Activated CD4-positive, alpha-beta memory T cell treated with anti-CD3 and anti-CD28 coated beads, Interleukin-2, amount 10 ng/mL, durations not matched to agents 7 days and 5 days (primary cell): ENCODE data around the gene TSPAN5. TPM values are rescaled to one million over a fixed set of nuclear protein-coding genes. Genes with fewer than 3 reads are reported as not detected.

Experiments
- CTCF ChIA-PET: fragments of 350-600 bp; sonication (Branson Sonifier 250); formaldehyde crosslinking; loops from one replicate; lab custom pipeline; 2021; ENCODE audit warnings: antibody characterized with exemption, inconsistent platforms; lab: Charles Lee
- POLR2A ChIA-PET: fragments of 350-600 bp; sonication (Branson Sonifier 250); formaldehyde crosslinking; loops from one replicate; lab custom pipeline; 2021; ENCODE audit warnings: antibody characterized with exemption; lab: Charles Lee
- DNase-seq: peaks from one replicate; pipeline ENCODE4 v3.0.0-alpha.2; 2020
- H3K27ac Mint-ChIP-seq: one replicate; pipeline ENCODE4 v1.8.0; 2021; ENCODE audit warnings: mild to moderate bottlenecking, mixed read lengths
- H3K27me3 Mint-ChIP-seq: one replicate; pipeline ENCODE4 v1.8.0; 2021; ENCODE audit warnings: mixed read lengths
- H3K36me3 Mint-ChIP-seq: one replicate; pipeline ENCODE4 v1.8.0; 2021; ENCODE audit warnings: low read depth, mixed read lengths
- H3K4me1 Mint-ChIP-seq: one replicate; pipeline ENCODE4 v1.8.0; 2021; ENCODE audit warnings: mixed read lengths
- H3K4me3 Mint-ChIP-seq: one replicate; pipeline ENCODE4 v1.8.0; 2021; ENCODE audit warnings: mild to moderate bottlenecking, mixed read lengths
- H3K9me3 Mint-ChIP-seq: one replicate; pipeline ENCODE4 v1.8.0; 2021; ENCODE audit warnings: mixed read lengths
- total RNA-seq, 2 experiments: library from RNA; stranded (reverse); gene quantifications; one replicate each; pipeline ENCODE4 v1.2.3, GENCODE V29; 2021

TSPAN5 gene
- total RNA-seq, 2 experiments from 2014 or later: 21.8 to 22.6 TPM

GRCh38 chr4:98656886-98657285, 1.5 kb downstream of the TSPAN5 start:
- no peak for DNase-seq
- Mint-ChIP-seq H3K9me3 (no peaks in the 10 kb centered on the region), H3K27me3 (no peaks in the 10 kb centered on the region), H3K36me3 (peaks cover 17% of the 10 kb centered on the region), H3K4me3 (peak overlapping the region; percentile 93), H3K27ac (no peak overlapping the region), H3K4me1 (peaks cover 60% of the 10 kb centered on the region)
- CTCF ChIA-PET: no interaction called here
- POLR2A ChIA-PET: interaction anchor here (2.2 to 2.3 kb wide), 2 partner anchors 15 to 54 kb away, joined by 10 to 13 read pairs; no protein-coding TSS in a partner anchor

GRCh38 chr4:98656443-98656842, 2.0 kb downstream of the TSPAN5 start:
- no peaks in the 10 kb centered on the region for H3K27me3 Mint-ChIP-seq
- POLR2A ChIA-PET: interaction anchor here (1.5 to 1.7 kb wide), 2 partner anchors 17 to 54 kb away, joined by 4 to 8 read pairs; no protein-coding TSS in a partner anchor
- peaks cover 56% of the 10 kb centered on the region for H3K4me1 Mint-ChIP-seq
- no peak overlapping the region for H3K27ac Mint-ChIP-seq
- CTCF ChIA-PET: interaction anchor here (1.0 kb wide), 1 partner anchor 339 kb away, joined by 4 read pairs; the partner anchor contains the start of gene METAP1
- DNase-seq: no peak
- H3K36me3 Mint-ChIP-seq: peaks cover 18% of the 10 kb centered on the region
- no peaks in the 10 kb centered on the region for H3K9me3 Mint-ChIP-seq
- H3K4me3 Mint-ChIP-seq: peak overlapping the region; percentile 93

- DNase-seq: no peak
- Mint-ChIP-seq H3K36me3 (peaks cover 23% of the 10 kb centered on the region), H3K27me3 (no peaks in the 10 kb centered on the region), H3K4me1 (peaks cover 40% of the 10 kb centered on the region), H3K4me3 (no peak overlapping the region), H3K9me3 (no peaks in the 10 kb centered on the region), H3K27ac (no peak overlapping the region)
- ChIA-PET POLR2A (interaction anchor here (1.4 kb wide), 1 partner anchor 15 kb away, joined by 4 read pairs; no protein-coding TSS in a partner anchor), CTCF (interaction anchor here (1.3 to 1.9 kb wide), 2 partner anchors 186 to 274 kb away, joined by 3 to 4 read pairs; no protein-coding TSS in a partner anchor)
Observed at GRCh38 chr4:98653890-98654867, 4.2 kb downstream of the TSPAN5 start.

GRCh38 chr4:98652996-98653395, 5.4 kb downstream of the TSPAN5 start:
- Mint-ChIP-seq H3K27ac (no peak overlapping the region), H3K27me3 (no peaks in the 10 kb centered on the region), H3K4me1 (peaks cover 36% of the 10 kb centered on the region), H3K36me3 (peaks cover 23% of the 10 kb centered on the region), H3K4me3 (no peak overlapping the region), H3K9me3 (no peaks in the 10 kb centered on the region)
- DNase-seq: no peak
- CTCF ChIA-PET: no interaction called here
- POLR2A ChIA-PET: interaction anchor here (1.4 kb wide), 1 partner anchor 13 kb away, joined by 4 read pairs; no protein-coding TSS in a partner anchor

- Mint-ChIP-seq H3K4me1 (peaks cover 16% of the 10 kb centered on the region), H3K4me3 (no peak overlapping the region), H3K27me3 (no peaks in the 10 kb centered on the region), H3K36me3 (peaks cover 6% of the 10 kb centered on the region), H3K9me3 (no peaks in the 10 kb centered on the region), H3K27ac (no peak overlapping the region)
- CTCF ChIA-PET: interaction anchor here (0.9 to 1.1 kb wide), 2 partner anchors 9 kb away, joined by 3 read pairs; partner anchors contain the start of gene TSPAN5
- POLR2A ChIA-PET: interaction anchor here (1.5 kb wide), 1 partner anchor 11 kb away, joined by 3 read pairs; no protein-coding TSS in a partner anchor
- DNase-seq: no peak
Observed at GRCh38 chr4:98648602-98649001, 9.8 kb downstream of the TSPAN5 start.

GRCh38 chr4:98646422-98646821, 12.0 kb downstream of the TSPAN5 start:
- ChIA-PET POLR2A (no interaction called here), CTCF (no interaction called here)
- H3K4me1 Mint-ChIP-seq: peaks cover 32% of the 10 kb centered on the region
- DNase-seq: no peak
- H3K27me3 Mint-ChIP-seq: no peaks in the 10 kb centered on the region
- no peaks in the 10 kb centered on the region for H3K9me3 Mint-ChIP-seq
- no peak overlapping the region for H3K27ac Mint-ChIP-seq
- no peak overlapping the region for H3K4me3 Mint-ChIP-seq
- H3K36me3 Mint-ChIP-seq: peaks cover 5% of the 10 kb centered on the region

- Mint-ChIP-seq H3K27ac (no peak overlapping the region), H3K4me3 (no peak overlapping the region), H3K27me3 (no peaks in the 10 kb centered on the region), H3K9me3 (no peaks in the 10 kb centered on the region), H3K4me1 (peaks cover 37% of the 10 kb centered on the region), H3K36me3 (no peaks in the 10 kb centered on the region)
- ChIA-PET POLR2A (no interaction called here), CTCF (no interaction called here)
- DNase-seq: no peak
Observed at GRCh38 chr4:98645527-98645926, 12.9 kb downstream of the TSPAN5 start.

- peak overlapping the region; percentile 60 for H3K27ac Mint-ChIP-seq
- ChIA-PET POLR2A (interaction anchor here (1.4 kb wide), 1 partner anchor 15 kb away, joined by 5 read pairs; the partner anchor contains the start of gene TSPAN5), CTCF (no interaction called here)
- H3K36me3 Mint-ChIP-seq: peaks cover 3% of the 10 kb centered on the region
- H3K4me1 Mint-ChIP-seq: peaks cover 52% of the 10 kb centered on the region
- no peaks in the 10 kb centered on the region for H3K27me3 Mint-ChIP-seq
- DNase-seq: no peak
- H3K9me3 Mint-ChIP-seq: no peaks in the 10 kb centered on the region
- H3K4me3 Mint-ChIP-seq: peak overlapping the region; percentile 34
Observed at GRCh38 chr4:98643755-98644154, 14.7 kb downstream of the TSPAN5 start.

GRCh38 chr4:98642991-98643426, 15.4 kb downstream of the TSPAN5 start:
- no peak overlapping the region for H3K4me3 Mint-ChIP-seq

GRCh38 chr4:98641906-98642668, 16.3 kb downstream of the TSPAN5 start:
- Mint-ChIP-seq H3K9me3 (no peaks in the 10 kb centered on the region), H3K36me3 (peaks cover 3% of the 10 kb centered on the region), H3K4me3 (no peak overlapping the region), H3K27ac (no peak overlapping the region), H3K4me1 (peaks cover 55% of the 10 kb centered on the region), H3K27me3 (no peaks in the 10 kb centered on the region)
- POLR2A ChIA-PET: interaction anchor here (1.3 to 2.0 kb wide), 3 partner anchors 16 to 287 kb away, joined by 3 to 13 read pairs (median 6); partner anchors contain the start of genes EIF4E and TSPAN5
- no peak for DNase-seq
- CTCF ChIA-PET: interaction anchor here (0.7 to 1.3 kb wide), 4 partner anchors 16 to 174 kb away, joined by 3 to 7 read pairs (median 4); partner anchors contain the start of gene TSPAN5

More at GRCh38 chr4:98642991-98643426, 15.4 kb downstream of the TSPAN5 start:
- H3K27me3 Mint-ChIP-seq: no peaks in the 10 kb centered on the region
- H3K36me3 Mint-ChIP-seq: peaks cover 3% of the 10 kb centered on the region
- H3K27ac Mint-ChIP-seq: no peak overlapping the region
- ChIA-PET POLR2A (interaction anchor here (1.4 to 2.0 kb wide), 2 partner anchors 15 kb away, joined by 5 to 13 read pairs; partner anchors contain the start of gene TSPAN5), CTCF (interaction anchor here (1.3 kb wide), 2 partner anchors 15 to 40 kb away, joined by 3 to 7 read pairs; partner anchors contain the start of gene TSPAN5)
- no peaks in the 10 kb centered on the region for H3K9me3 Mint-ChIP-seq
- no peak for DNase-seq
- H3K4me1 Mint-ChIP-seq: peaks cover 55% of the 10 kb centered on the region

- H3K4me3 Mint-ChIP-seq: no peak overlapping the region
- H3K36me3 Mint-ChIP-seq: peaks cover 3% of the 10 kb centered on the region
- H3K27ac Mint-ChIP-seq: no peak overlapping the region
- no peaks in the 10 kb centered on the region for H3K9me3 Mint-ChIP-seq
- no peaks in the 10 kb centered on the region for H3K27me3 Mint-ChIP-seq
- H3K4me1 Mint-ChIP-seq: peaks cover 55% of the 10 kb centered on the region
- CTCF ChIA-PET: interaction anchor here (1.0 to 1.3 kb wide), 3 partner anchors 17 to 173 kb away, joined by 3 to 7 read pairs (median 4); partner anchors contain the start of gene TSPAN5
- no peak for DNase-seq
- POLR2A ChIA-PET: interaction anchor here (1.3 to 2.0 kb wide), 3 partner anchors 17 to 288 kb away, joined by 3 to 13 read pairs (median 6); partner anchors contain the start of genes EIF4E and TSPAN5
Observed at GRCh38 chr4:98641376-98641775, 17.0 kb downstream of the TSPAN5 start.

GRCh38 chr4:98639523-98639922, 18.9 kb downstream of the TSPAN5 start:
- no peak for DNase-seq
- H3K36me3 Mint-ChIP-seq: peaks cover 3% of the 10 kb centered on the region
- POLR2A ChIA-PET: interaction anchor here (0.8 to 2.5 kb wide), 10 partner anchors 14 to 356 kb away, joined by 3 to 14 read pairs (median 5); partner anchors contain the start of genes EIF4E, METAP1 and TSPAN5
- peaks cover 46% of the 10 kb centered on the region for H3K4me1 Mint-ChIP-seq
- peak overlapping the region; percentile 63 for H3K4me3 Mint-ChIP-seq
- CTCF ChIA-PET: interaction anchor here (0.9 to 1.4 kb wide), 6 partner anchors 9 to 356 kb away, joined by 3 to 4 read pairs (median 3); partner anchors contain the start of genes EIF4E, METAP1 and TSPAN5
- peak overlapping the region; percentile 82 for H3K27ac Mint-ChIP-seq
- no peaks in the 10 kb centered on the region for H3K9me3 Mint-ChIP-seq
- H3K27me3 Mint-ChIP-seq: no peaks in the 10 kb centered on the region
